Fibroblast of peridontal ligament (primary cell): ENCODE data around the gene DYDC2.
"Not testable (repeated sequence)": the region's sequence is repeated elsewhere in the genome, so short reads cannot be mapped to it uniquely, and the experiment has no call there.

ENCODE experiments used
- DNase-seq: peaks from one replicate; pipeline ENCODE4 v3.0.0-alpha.2; 2010; ENCODE audit errors: extremely low read depth

DYDC2 gene

DNA sequence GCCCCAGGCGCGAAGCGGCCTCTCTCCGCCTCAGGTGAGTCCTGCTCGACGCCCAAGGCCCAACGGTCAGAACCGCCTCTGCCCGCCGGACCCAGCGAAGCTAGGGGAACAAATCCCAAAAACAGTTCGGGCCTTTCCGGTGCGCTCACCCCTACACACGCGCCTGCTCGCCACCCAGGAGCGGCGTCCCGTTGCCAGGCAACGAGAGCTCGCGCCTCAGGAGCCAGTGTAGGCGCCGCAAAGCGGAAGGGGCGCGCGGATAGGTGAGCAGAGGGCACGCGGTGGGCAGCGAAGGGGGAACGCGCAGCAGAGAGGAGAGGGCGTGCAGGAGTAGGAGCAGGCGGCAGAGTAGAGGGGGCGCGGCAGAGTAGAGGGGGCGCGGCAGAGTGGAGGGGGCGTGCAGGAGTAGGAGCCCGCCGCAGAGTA is at the start of gene DYDC2, which contains the start of gene DYDC1:
TSS of gene DYDC2 (plus strand) at position 219 of the 426 bp plus-strand sequence. CDS start 5,663 bp downstream, outside the sequence.
TSS of gene DYDC1 (minus strand) at position 193 of the 426 bp plus-strand sequence. CDS start 4,154 bp downstream, outside the sequence.
- no peak for DNase-seq

GRCh38 chr10:80313523-80313922 is 43.1 kb upstream of the DYDC2 start:
- DNase-seq = no peak

GRCh38 chr10:80315391-80315790 is 41.2 kb upstream of the DYDC2 start:
- DNase-seq = no peak

- no peak for DNase-seq
These were observed 37.8 kb upstream of the DYDC2 start for GRCh38 chr10:80318742-80319141.

GRCh38 chr10:80319318-80319717 is 37.3 kb upstream of the DYDC2 start:
- no peak for DNase-seq

DNA sequence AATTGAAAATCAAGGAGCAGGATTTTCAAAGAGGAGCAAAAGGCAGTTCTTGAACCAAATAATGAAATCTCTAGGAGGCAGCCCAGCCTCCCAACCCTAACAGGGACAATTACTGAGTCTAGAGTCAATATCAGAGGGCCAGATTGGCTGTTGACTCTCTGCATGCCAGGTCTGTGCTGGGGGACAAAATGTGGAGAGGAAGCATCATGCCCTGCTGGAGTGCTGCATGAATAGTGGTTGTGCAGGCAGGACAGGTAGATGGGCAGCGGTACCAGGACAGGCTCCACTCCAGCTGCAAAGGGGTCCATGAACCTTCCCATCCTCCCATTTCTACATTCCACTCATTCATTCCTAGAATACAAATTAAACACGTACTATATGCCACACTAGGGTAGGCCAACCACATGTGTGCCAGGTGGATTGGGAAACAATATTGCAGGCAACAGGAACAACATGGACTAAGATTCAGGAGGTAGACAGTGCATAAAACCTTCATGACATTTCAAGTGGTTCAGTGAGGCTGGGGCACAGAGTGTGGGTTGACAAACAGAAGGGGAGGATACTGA is 36.8 kb upstream of the DYDC2 start:
- DNase-seq = no peak

- no peak for DNase-seq
These were observed 36.2 kb upstream of the DYDC2 start for GRCh38 chr10:80320377-80320776.

GRCh38 chr10:80321183-80321582 is 35.4 kb upstream of the DYDC2 start:
- no peak for DNase-seq

DNA sequence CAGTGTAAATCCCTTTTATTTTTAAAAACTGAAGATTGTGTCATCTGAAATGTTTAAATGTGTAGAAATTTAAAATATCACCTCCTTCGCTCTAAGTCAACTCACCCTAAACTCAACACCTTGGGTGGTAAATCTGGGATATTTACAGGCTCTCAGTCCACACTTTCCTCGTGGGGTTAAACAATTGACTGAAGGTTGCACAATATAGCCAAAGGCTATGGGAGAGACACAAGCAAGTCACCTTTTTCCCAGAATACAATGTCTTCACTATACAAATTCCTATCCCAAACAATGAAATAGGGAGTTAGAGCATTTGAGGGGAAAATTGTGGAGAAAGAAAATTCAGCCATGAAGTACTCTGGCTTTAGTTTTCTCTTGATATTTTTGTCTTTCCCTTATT is 34.4 kb upstream of the DYDC2 start:
- no peak for DNase-seq

- no peak for DNase-seq
These were observed 33.9 kb upstream of the DYDC2 start for GRCh38 chr10:80322711-80323110.

DNA sequence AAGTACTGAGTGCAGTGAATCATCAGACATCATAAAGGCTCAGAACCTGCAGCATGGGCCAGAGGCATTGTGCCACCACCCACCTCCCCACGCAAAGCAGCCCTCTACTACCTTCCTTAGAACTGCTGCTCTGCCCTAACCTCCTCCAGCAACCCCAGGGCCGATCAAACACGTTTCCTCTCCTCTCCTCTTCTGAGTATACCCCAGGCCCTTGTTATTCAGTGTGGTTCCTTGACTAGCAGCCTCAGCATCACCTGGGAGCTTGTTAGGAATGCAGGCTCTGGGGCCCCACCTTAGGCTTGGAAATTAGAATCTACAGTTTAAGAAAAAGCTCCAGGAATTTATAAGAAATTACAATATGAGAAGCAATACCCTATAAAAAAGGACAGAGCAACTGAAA is 33.3 kb upstream of the DYDC2 start:
- DNase-seq = no peak

DNA sequence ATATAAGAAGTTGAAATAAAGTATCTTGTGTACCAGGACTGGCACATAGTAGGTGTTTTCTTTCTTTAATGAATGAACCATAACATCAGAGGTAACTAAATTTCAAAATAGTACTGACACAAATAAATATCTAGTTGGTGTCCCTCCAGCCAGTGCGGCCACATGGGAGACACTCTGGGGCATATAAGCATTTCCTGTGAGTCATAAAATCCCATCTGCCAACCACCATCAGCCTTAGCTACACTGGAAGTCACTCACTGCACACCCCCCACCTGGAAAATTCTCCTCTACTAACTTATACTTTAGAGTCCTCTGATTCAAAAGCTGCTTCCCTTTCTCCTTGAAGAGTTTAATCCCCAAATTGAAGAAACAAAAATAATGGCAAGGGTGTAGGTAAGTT is 32.5 kb upstream of the DYDC2 start:
- peak; percentile 2 for DNase-seq

DNA sequence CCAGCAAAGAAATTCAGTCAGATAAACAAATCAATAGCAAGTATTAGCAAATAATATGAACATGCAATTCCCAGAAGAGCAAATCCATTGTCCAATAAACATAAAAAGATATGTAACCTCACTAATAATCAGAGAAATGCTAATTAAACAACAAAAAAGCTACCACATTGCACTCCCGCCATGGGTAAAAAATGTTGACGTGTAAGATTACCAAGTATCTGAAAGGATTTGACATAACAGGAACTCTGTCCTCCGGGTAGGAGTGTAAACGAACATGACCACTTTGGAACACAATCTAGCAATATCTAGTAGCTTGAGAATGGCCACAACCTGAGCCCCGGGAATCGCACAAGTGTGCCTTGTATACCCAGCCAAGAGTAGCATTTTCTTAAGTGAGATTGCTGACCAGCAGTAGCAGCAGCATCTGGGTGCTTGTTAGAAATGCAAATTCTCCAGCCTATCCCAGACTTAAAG is 31.7 kb upstream of the DYDC2 start:
- DNase-seq = no peak

GRCh38 chr10:80333983-80334382 is 22.6 kb upstream of the DYDC2 start:
- DNase-seq = no peak

GRCh38 chr10:80344276-80344675 is 12.3 kb upstream of the DYDC2 start:
- DNase-seq = no peak

GRCh38 chr10:80344912-80345311 is 11.7 kb upstream of the DYDC2 start:
- no peak for DNase-seq

- no peak for DNase-seq
These were observed 6.3 kb upstream of the DYDC2 start for GRCh38 chr10:80350251-80350650.

GRCh38 chr10:80351220-80351619 is 5.4 kb upstream of the DYDC2 start:
- no peak for DNase-seq

DNA sequence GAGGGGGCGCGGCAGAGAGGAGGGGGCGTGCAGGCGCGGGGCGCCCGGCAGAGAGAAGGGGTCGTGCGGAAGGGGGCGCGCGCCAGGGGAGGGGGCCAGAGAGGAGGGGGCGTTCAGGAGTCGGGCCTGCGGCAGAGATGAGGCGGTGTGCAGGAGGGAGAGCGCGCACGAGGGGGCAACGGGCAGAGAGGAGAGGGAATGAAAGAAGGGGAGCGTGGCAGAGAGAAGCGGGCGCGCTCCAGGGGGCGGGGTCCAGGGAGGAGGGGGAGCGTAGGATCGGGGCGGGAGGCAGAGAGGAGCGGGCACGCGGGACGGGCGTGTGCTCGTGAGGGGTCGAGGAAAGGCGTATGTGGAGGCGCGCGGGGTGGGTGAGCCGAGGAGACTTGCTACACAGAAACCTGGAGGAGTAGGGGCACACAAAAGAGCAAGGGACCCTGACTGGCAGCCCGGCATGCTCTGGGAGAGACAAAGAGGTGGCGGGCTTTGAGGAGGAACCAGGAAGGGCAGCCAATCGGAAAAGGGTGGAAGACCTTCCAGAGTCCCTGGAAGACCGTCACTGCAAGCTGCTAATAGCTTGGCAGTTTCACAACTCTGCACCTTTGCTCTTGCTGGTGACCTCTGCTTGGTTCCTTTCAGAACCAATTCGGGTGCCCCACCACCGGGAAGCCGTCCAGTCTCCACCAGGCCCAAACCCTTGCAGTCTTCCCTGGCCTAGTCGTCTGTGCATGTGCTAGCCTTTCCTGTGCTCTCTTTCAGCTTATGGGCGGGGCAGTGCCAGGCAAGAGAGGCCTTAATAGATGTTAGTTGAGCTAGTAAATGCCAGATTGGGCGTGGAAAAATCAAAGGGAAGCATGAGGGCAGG is 639 bp downstream of the DYDC2 start:
- DNase-seq = no peak

GRCh38 chr10:80357851-80358125 is 1.2 kb downstream of the DYDC2 start:
- no peak for DNase-seq

GRCh38 chr10:80358925-80359324 is 2.3 kb downstream of the DYDC2 start:
- DNase-seq = not testable (repeated sequence)

DNA sequence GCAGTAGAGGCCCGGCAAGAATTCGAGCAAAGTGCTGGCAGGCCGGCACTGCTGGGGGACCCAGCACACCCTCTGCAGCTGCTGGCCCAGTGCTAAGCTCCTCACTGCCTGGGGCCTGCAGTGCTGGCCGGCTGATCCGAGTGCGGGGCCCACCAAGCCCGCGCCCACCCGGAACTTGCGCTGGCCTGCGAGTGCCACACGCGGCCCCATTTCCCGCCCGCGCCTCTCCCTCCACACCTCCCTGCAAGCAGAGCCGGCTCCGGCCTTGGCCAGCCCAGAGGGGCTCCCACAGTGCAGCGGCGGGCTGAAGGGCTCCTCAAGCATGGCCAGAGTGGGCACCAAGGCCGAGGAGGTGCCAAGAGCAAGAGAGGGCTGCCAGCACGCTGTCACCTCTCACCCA is 3.1 kb downstream of the DYDC2 start:
- no peak for DNase-seq

DNA sequence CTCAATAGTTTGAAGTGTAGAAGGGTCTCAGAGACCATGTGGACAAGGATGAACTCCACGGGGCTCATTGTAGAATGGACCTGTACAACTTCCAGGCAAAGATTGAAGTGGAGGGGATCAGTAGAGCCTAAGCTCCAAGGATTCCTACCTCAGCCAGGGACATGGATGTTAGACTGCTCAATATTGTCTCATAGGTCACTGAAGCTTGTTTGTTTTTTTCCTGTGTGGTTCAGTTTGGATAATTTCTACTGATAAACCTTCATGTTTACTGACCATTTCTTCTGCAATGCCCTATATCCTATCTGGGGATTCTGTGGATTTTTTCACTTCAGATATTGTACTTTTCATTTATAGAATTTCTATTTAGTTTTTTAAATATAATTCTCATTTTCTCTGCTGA is 8.9 kb downstream of the DYDC2 start:
- no peak for DNase-seq
